Measurements from ENCODE around the gene WDR62. TPM values are rescaled to one million over a fixed set of nuclear protein-coding genes. Genes with fewer than 3 reads are reported as not detected.

Gene WDR62
- total and polyA plus RNA-seq, 2 of the 8 experiments (the other 6 are each of a cell fraction or from before 2014, with no cell fraction given), result 28.2 to 39.5 TPM

- H2BK15ac ChIP-seq (ENCODE audit: low read length), result 0 out of 2 replicates have a peak overlapping the region, but pooled peaks have one; percentile 46
- H3K79me1 ChIP-seq (ENCODE audit: low read depth, low read length), result no peaks in the 10 kb centered on the region
- peak overlapping the region; percentile 57 to 78 for H3K4me2 ChIP-seq (ENCODE audit: insufficient read depth in 1 of 2, low read depth in 2 of 2, low read length in 2 of 2)
- H3K23me2 ChIP-seq (ENCODE audit: low read depth, low read length), result peaks cover 18% of the 10 kb centered on the region
- no peak overlapping the region for H2AFZ ChIP-seq (ENCODE audit: low read length)
- WGBS, 2 experiments (ENCODE audit: extremely low coverage in 1 of 2, insufficient coverage in 1 of 2, insufficient read length in 1 of 2, insufficient replicate concordance in 2 of 2, low coverage in 1 of 2, low lambda C conversion rate in 2 of 2, missing lambda C conversion rate in 1 of 2), result 60% methylated on average over 14 of the region's 15 CpGs; no CpG with 5 or more reads in 1 of the 2 experiments
- peaks cover 0 to 4% (median 0%) of the 10 kb centered on the region in 4 experiments; a peak in 2 of 8 replicates for H3K36me3 ChIP-seq (ENCODE audit: control insufficient read depth in 2 of 4, insufficient read depth in 4 of 4, low read length in 3 of 4)
- H2AK5ac ChIP-seq (ENCODE audit: low read depth, low read length), result 0 out of 2 replicates have a peak overlapping the region, but pooled peaks have one; percentile 68
- H4K91ac ChIP-seq (replicated peaks; ENCODE audit: insufficient read length, low read length), result no peak overlapping the region
- no peak overlapping the region for H4K5ac ChIP-seq (ENCODE audit: insufficient read length, low read depth, low read length)
- H3K79me2 ChIP-seq (ENCODE audit: control insufficient read depth in 1 of 2, insufficient read depth in 2 of 2, low read length in 2 of 2), result peaks cover 0 to under 1% of the 10 kb centered on the region in 2 experiments; a peak in 1 of 4 replicates
- H3K27me3 ChIP-seq (replicated peaks in 1 of 4; ENCODE audit: control insufficient read depth in 3 of 4, extremely low read depth in 1 of 4, insufficient read depth in 3 of 4, low read length in 3 of 4), result no peaks in the 10 kb centered on the region
- H3K18ac ChIP-seq (ENCODE audit: extremely low read depth, low read length), result peak overlapping the region; percentile 38; the same call in 1 of the 2 replicates
- no peak for DNase-seq (ENCODE audit: low read depth in 1 of 2, low spot score in 2 of 2)
- no peak overlapping the region for H3K56ac ChIP-seq (replicated peaks; ENCODE audit: insufficient read length, low read depth, low read length)
- H2BK120ac ChIP-seq (replicated peaks; ENCODE audit: low read depth, low read length), result no peak overlapping the region
- H2BK5ac ChIP-seq (ENCODE audit: low read depth, low read length), result 0 out of 2 replicates have a peak overlapping the region, but pooled peaks have one; percentile 5
- no peak overlapping the region for H3K4ac ChIP-seq (replicated peaks; ENCODE audit: insufficient read length, low read depth, low read length)
- no peak overlapping the region for H3K23ac ChIP-seq (ENCODE audit: insufficient read length)
- ChIA-PET CTCF (ENCODE audit: partially characterized antibody) (interaction anchor here (2.3 kb wide), 1 partner anchor 12 kb away, joined by 19 read pairs; no protein-coding TSS in a partner anchor), POLR2A (ENCODE audit: partially characterized antibody) (interaction anchor here (0.7 to 1.6 kb wide), 2 partner anchors 12 to 16 kb away, joined by 3 to 4 read pairs; no protein-coding TSS in a partner anchor)
- H3K14ac ChIP-seq (ENCODE audit: insufficient read length), result no peak overlapping the region
- peak overlapping the region; percentile 42 to 78 (median 52) for H3K4me3 ChIP-seq (ENCODE audit: extremely low read depth in 1 of 4, insufficient read depth in 2 of 4, low read depth in 3 of 4, low read length in 4 of 4)
- H3K9ac ChIP-seq (replicated peaks in 1 of 4; ENCODE audit: extremely low read depth in 1 of 4, low read depth in 3 of 4, low read length in 3 of 4), result peak overlapping the region in 1 of 4 experiments; percentile 16; a peak in 1 of 7 replicates
- peaks cover 0 to 16% (median 8%) of the 10 kb centered on the region in 4 experiments; a peak in 5 of 7 replicates for H3K4me1 ChIP-seq (replicated peaks in 1 of 4; ENCODE audit: control insufficient read depth in 3 of 4, insufficient read depth in 4 of 4, low read length in 3 of 4)
- H4K8ac ChIP-seq (ENCODE audit: extremely low read depth, insufficient read depth, low read length), result no peak overlapping the region
- no peaks in the 10 kb centered on the region for H3K9me3 ChIP-seq (ENCODE audit: insufficient read depth in 2 of 2, low read depth in 1 of 2, low read length in 1 of 2)
- no peak overlapping the region for H3K27ac ChIP-seq (ENCODE audit: low read depth, low read length)
- no peak overlapping the region for H2BK20ac ChIP-seq (ENCODE audit: low read length)
- H4K20me1 ChIP-seq (replicated peaks in 1 of 2; ENCODE audit: control insufficient read depth in 1 of 2, insufficient read depth in 2 of 2, low read length in 2 of 2), result no peaks in the 10 kb centered on the region
- H2BK12ac ChIP-seq (ENCODE audit: low read depth, low read length), result peak overlapping the region; percentile 90; the same call in 1 of the 2 replicates
- FAIRE-seq, result no peak
- TF ChIP-seq USF2 (IDR thresholded peaks at IDR 0.05; ENCODE audit: low read length) (no peak), EGR1 (IDR thresholded peaks at IDR 0.05; ENCODE audit: borderline replicate concordance, low read depth, low read length) (no peak), KDM5A (IDR thresholded peaks at IDR 0.05; ENCODE audit: low read length) (no peak), NRF1 (IDR thresholded peaks at IDR 0.05; ENCODE audit: low read depth, low read length) (no peak), CREB1 (IDR thresholded peaks at IDR 0.05) (no peak), SUZ12 (IDR thresholded peaks at IDR 0.05; ENCODE audit: low read length) (no peak), TAF1 (IDR thresholded peaks at IDR 0.05; ENCODE audit: low read depth, low read length) (no peak; the same call in 1 of the 2 replicates), SP1 (IDR thresholded peaks at IDR 0.05; ENCODE audit: low read depth, low read length) (no peak)
- TF ChIP-seq, protein P1, sequence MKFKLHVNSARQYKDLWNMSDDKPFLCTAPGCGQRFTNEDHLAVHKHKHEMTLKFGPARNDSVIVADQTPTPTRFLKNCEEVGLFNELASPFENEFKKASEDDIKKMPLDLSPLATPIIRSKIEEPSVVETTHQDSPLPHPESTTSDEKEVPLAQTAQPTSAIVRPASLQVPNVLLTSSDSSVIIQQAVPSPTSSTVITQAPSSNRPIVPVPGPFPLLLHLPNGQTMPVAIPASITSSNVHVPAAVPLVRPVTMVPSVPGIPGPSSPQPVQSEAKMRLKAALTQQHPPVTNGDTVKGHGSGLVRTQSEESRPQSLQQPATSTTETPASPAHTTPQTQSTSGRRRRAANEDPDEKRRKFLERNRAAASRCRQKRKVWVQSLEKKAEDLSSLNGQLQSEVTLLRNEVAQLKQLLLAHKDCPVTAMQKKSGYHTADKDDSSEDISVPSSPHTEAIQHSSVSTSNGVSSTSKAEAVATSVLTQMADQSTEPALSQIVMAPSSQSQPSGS (IDR thresholded peaks at IDR 0.05; ENCODE audit: low read length), result no peak
Observed at GRCh38 chr19:36009633-36010379, 44.9 kb upstream of the WDR62 start.
